GM12891 (cell line): ENCODE results near the gene GJA8.

Source experiments
- PAX5 ChIP-seq: IDR thresholded peaks from 2 replicates; pipeline ENCODE4 v1.6.1; 2011; ENCODE audit warnings: low read length, moderate library complexity, mild to moderate bottlenecking; ENCODE audit not compliant: insufficient read depth, severe bottlenecking
- POLR2A ChIP-seq: IDR thresholded peaks from 2 replicates; pipeline ENCODE4 v1.6.1; 2011; ENCODE audit warnings: low read depth, low read length, control low read depth
- POLR2AphosphoS5 ChIP-seq: IDR thresholded peaks from 2 replicates; pipeline ENCODE4 v1.6.1; 2011; ENCODE audit warnings: low read depth, low read length, control low read depth
- SPI1 ChIP-seq: IDR thresholded peaks from 2 replicates; pipeline ENCODE4 v1.6.1; 2011; ENCODE audit warnings: low read depth, low read length, control low read depth
- TAF1 ChIP-seq: IDR thresholded peaks from 2 replicates; pipeline ENCODE4 v1.6.1; 2011; ENCODE audit warnings: low read depth, low read length, control low read depth

GRCh38 chr1:147897029-147897752 is 5.4 kb upstream of the GJA8 start:
- TF ChIP-seq POLR2A (no peak), TAF1 (no peak), PAX5 (no peak), SPI1 (no peak), POLR2AphosphoS5 (no peak)
